EL (cell line): Measurements from ENCODE around the gene ANKS1B.
"Not testable (repeated sequence)": the region's sequence is repeated elsewhere in the genome, so short reads cannot be mapped to it uniquely, and the experiment has no call there.

Source experiments
- DNase-seq: peaks from one replicate; pipeline ENCODE4 v3.0.0-alpha.2; 2016

ANKS1B gene

DNA sequence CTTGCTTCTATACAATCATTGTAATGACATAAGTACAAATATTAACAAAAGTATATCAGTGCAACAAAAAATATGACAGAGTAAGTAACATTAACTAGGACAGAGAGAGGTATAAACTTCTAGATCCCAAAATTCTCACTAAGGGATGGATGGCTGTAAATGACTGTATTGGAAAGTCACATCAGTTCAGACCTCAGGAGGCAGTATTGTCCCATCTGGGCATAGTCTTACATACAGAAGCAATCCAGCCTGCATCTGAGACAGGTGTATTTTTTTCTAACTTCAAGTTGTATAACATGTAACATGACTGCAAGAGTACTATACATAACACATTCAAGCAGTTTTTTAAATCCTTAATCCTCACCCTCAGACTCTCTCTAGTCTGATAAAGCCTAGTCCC lies 238.2 kb downstream of the ANKS1B start:
- DNase-seq = no peak

- DNase-seq = no peak
Measured at GRCh38 chr12:99745895-99746294, 238.8 kb downstream of the ANKS1B start.

GRCh38 chr12:99745121-99745520 lies 239.6 kb downstream of the ANKS1B start:
- DNase-seq = no peak

- no peak for DNase-seq
Measured at GRCh38 chr12:99736760-99737269, 247.9 kb downstream of the ANKS1B start.

- no peak for DNase-seq
Measured at GRCh38 chr12:99732131-99732530, 252.6 kb downstream of the ANKS1B start.

DNA sequence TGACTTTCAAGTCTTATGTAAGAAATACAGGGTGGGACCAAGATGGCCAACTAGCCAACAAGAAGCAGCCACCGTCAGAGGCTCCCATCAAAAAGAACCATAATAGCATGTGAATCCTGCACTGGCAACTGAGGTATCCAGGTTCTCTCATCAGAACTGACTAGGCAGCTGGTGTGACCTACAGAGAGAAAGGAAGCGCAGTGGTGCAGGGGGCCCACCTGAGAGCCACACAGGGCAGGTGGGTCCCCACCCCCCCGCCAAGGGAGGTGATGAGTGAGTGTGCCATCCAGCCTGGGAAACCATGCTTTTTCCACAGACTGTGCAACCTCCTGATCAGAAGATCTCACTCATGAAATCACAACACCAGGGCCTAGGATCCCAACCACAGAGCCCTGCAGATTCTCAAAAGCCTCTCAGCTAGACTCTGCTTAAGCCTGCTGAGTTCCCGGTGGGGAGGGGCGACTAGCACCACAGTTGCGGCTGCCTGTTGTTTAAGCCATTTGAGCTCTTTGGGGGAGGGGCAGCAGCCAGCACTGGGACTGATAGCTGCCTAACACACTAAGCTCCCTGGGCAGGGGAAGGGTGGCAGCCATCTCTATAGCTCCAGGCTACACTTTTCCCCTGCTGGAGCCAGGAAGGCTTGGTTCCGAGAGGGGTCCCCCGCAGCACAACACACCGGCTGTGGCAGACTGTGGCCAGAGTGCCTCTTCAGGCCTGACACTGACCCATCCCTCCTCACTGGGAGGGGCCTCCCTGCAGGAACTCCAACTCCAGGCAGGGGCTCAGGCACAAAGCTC lies 261.8 kb downstream of the ANKS1B start:
- no peak for DNase-seq

DNA sequence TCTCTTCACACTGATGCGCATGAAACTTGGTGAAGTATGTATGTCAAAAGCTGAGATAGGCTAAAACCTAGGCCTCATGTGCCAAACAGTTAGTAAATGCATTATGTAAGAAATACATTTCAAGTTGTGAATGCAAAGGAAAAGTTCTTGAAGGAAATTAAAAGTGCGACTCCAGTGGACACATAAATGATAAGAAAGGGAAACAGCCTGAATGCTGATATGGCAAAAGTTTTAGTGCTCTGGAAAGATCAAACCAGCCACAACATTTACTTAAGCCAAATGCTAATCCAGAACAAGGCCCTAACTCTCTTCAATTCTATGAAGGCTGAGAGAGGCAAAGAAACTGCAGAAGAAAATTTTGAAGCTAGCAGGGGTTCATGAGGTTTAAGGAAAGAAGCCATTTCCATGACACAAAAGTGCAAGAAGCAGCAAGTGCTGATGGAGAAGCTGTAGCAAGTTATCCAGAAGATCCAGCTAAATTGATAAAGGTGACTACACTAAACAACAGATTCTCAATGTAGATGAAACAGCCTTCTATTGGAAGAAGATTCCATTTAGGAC lies 262.9 kb downstream of the ANKS1B start:
- DNase-seq = no peak

GRCh38 chr12:99720083-99720465 lies 264.7 kb downstream of the ANKS1B start:
- DNase-seq = not testable (repeated sequence)

GRCh38 chr12:99719411-99720082 lies 265.2 kb downstream of the ANKS1B start:
- DNase-seq = not testable (repeated sequence)

- DNase-seq = not testable (repeated sequence)
Measured at GRCh38 chr12:99715841-99716510, 268.8 kb downstream of the ANKS1B start.

DNA sequence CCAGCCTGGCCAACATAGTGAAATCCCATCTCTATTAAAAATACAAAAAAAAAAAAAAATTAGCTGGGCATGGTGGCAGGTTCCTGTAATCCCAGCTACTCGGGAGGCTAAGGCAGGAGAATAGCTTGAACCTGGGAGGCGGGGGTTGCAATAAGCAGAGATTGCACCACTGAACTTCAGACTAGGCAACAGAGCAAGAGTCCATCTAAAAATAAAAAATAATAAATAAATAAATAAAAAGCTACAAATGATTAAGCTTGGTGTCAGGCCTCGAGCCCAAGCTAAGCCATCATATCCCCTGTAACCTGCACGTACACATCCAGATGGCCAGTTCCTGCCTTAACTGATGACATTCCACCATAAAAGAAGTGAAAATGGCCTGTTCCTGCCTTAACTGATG lies 269.8 kb downstream of the ANKS1B start:
- DNase-seq = not testable (repeated sequence)

GRCh38 chr12:99713946-99714520 lies 270.7 kb downstream of the ANKS1B start:
- no peak for DNase-seq

DNA sequence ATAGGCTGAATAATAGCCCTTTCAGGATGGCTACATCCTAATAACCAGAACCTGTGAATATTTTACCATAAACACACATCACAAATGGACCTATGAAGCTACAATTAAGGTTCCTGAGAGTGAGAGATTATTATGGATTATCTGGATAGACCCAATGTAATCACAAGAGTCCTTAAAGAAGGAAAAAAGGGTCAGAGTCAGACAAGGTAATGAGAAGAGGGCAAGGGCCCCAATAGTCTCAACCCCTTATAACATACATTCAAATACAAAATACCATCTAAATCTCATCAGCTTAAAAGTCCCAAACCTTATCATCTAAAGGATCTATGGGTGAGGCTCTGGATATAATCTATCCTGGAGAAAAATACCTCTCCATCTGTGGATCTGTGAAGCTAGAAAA lies 272.5 kb downstream of the ANKS1B start:
- no peak for DNase-seq

DNA sequence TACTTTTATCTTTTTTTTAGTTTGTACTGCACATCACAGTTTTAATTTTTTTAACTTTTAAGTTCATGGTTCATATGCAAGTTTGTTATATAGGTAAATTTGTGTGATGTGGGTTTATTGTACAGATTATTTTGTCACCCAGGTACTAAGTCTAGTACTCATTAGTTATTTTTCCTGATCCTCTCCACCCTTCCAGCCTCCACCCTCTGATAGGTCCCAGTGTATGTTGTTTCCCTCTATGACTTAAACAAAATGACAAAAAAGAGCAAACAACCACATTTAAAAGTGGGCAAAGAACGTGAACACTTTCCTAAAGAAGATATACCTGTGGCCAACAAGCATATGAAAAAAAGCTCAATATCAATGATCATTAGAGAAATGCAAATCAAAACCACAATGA lies 273.5 kb downstream of the ANKS1B start:
- DNase-seq = no peak

GRCh38 chr12:99709619-99710018 lies 275.1 kb downstream of the ANKS1B start:
- DNase-seq = no peak

DNA sequence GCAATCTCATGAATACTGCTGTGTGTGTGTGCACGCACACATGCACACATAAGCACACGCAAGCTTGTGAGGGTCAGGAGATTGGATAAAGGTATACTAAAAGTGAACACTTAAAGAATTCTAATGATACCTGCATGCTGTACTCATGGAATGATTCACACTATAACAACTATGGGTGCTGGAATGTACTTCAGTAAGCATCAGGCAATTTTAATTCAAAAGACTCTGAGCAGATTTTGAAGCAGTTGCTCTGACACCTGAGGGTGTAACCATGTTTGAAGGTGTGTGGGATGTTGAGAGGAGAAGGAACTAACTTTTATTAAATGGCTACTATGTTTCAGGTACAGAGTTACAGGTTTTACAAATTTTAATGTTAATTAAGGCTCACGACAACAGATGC lies 275.6 kb downstream of the ANKS1B start:
- no peak for DNase-seq

DNA sequence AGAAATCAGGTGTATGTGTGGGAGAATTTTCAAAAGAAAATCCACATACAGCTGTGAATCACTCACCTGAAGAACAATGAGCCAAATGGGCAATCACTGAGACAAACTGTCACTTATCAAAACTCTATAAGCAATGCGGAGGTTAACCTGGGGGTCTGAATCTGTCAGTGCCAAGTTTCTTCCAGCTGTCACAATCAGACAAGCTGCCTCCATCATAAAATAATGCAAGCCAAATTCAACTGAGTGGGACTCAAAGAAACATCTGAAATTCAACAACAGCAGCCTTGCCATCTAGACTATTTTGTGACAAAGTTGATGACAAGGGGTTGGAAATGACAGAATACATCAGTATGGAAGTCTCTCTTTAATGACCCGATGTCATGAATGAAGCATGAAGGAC lies 276.9 kb downstream of the ANKS1B start:
- no peak for DNase-seq

GRCh38 chr12:99706736-99707473 lies 277.8 kb downstream of the ANKS1B start:
- DNase-seq = no peak

- no peak for DNase-seq
Measured at GRCh38 chr12:99704458-99704857, 280.3 kb downstream of the ANKS1B start.

GRCh38 chr12:99704036-99704435 lies 280.7 kb downstream of the ANKS1B start:
- no peak for DNase-seq

DNA sequence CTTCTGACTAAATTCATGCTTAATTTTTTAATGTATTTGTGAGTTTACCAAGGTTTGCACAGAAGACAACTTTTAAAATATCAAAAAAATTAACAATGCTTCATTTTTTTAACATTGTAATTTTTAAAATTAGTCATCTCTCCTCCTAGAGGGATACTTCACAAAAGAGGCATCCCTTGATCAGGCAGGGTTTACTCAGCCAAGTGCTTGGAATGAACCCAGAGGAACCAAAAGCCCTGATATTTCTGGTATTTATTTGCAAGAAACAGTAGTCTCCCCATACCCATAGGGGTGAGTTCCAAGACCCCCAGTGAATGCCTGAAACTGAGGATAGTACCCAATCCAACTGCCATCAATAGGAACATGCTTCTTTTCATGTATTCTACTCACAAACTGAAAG lies 284.7 kb downstream of the ANKS1B start:
- no peak for DNase-seq

- DNase-seq = no peak
Measured at GRCh38 chr12:99695050-99695449, 289.7 kb downstream of the ANKS1B start.
